Loucy (cell line): ENCODE measurements around the gene MARCHF5.

Source experiments
- H2AFZ ChIP-seq: fragments of 200-600 bp; sonication (generic); 2 replicates; pipeline ENCODE4 v1.6.0; 2016; ENCODE audit warnings: antibody characterized with exemption, mild to moderate bottlenecking, low read length, moderate library complexity
- H3F3A ChIP-seq: fragments of 200-600 bp; 2 replicates; pipeline ENCODE4 v1.6.0; 2016; ENCODE audit warnings: antibody characterized with exemption, low read depth, mild to moderate bottlenecking
- H3K27me3 ChIP-seq: fragments of 200-600 bp; sonication (generic); 2 replicates; pipeline ENCODE4 v1.6.1; 2014; ENCODE audit warnings: low read length, mild to moderate bottlenecking; ENCODE audit not compliant: insufficient read depth, poor library complexity, severe bottlenecking
- H3K36me3 ChIP-seq: fragments of 200-600 bp; sonication (generic); 2 replicates; pipeline ENCODE4 v1.6.1; 2016; ENCODE audit warnings: low read length; ENCODE audit not compliant: insufficient read depth
- H3K4me1 ChIP-seq: fragments of 200-600 bp; sonication (generic); 2 replicates; pipeline ENCODE4 v1.5.1; 2014; ENCODE audit warnings: low read length, mild to moderate bottlenecking; ENCODE audit not compliant: insufficient read depth, poor library complexity, severe bottlenecking
- H3K4me2 ChIP-seq: fragments of 200-600 bp; sonication (generic); 2 replicates; pipeline ENCODE4 v1.6.0; 2014; ENCODE audit warnings: antibody characterized with exemption, low read length, low read depth, mild to moderate bottlenecking; ENCODE audit not compliant: poor library complexity, severe bottlenecking
- H3K4me3 ChIP-seq: fragments of 200-600 bp; sonication (generic); 2 replicates; pipeline ENCODE4 v1.5.1; 2014; ENCODE audit warnings: low read length, mild to moderate bottlenecking, mixed read lengths; ENCODE audit not compliant: poor library complexity, severe bottlenecking
- H3K79me2 ChIP-seq: fragments of 200-600 bp; sonication (generic); 2 replicates; pipeline ENCODE4 v1.6.1; 2014; ENCODE audit warnings: low read length; ENCODE audit not compliant: insufficient read depth
- H3K9ac ChIP-seq: fragments of 200-600 bp; sonication (generic); 2 replicates; pipeline ENCODE4 v1.6.0; 2014; ENCODE audit warnings: mild to moderate bottlenecking, low read depth, low read length, moderate library complexity; ENCODE audit not compliant: poor library complexity, severe bottlenecking
- H3K9me2 ChIP-seq: fragments of 200-600 bp; sonication (generic); replicated peaks from 2 replicates; pipeline ENCODE4 v1.6.1; 2016; ENCODE audit warnings: low read depth, low read length, mixed read lengths
- H3K9me3 ChIP-seq: fragments of 200-600 bp; sonication (generic); 2 replicates; pipeline ENCODE4 v1.6.1; 2014; ENCODE audit warnings: mild to moderate bottlenecking, antibody characterized with exemption, low read length, low read depth; ENCODE audit not compliant: insufficient read depth
- H4K20me1 ChIP-seq: fragments of 200-600 bp; sonication (generic); 2 replicates; pipeline ENCODE4 v1.6.0; 2014; ENCODE audit warnings: antibody characterized with exemption, low read length, mild to moderate bottlenecking; ENCODE audit not compliant: insufficient read depth, poor library complexity, severe bottlenecking
- EZH2phosphoT487 ChIP-seq: fragments of 200-600 bp; IDR thresholded peaks from 2 replicates; pipeline ENCODE4 v1.6.1; 2018; ENCODE audit warnings: antibody characterized with exemption, mild to moderate bottlenecking, moderate library complexity, borderline replicate concordance
- TF ChIP-seq, protein P1 (sequence below): fragments of 200-600 bp; sonication (generic); conservative IDR thresholded peaks from 2 replicates; pipeline ENCODE4 v1.5.1; 2014; ENCODE audit warnings: mild to moderate bottlenecking, antibody characterized with exemption, low read length

Gene MARCHF5

DNA sequence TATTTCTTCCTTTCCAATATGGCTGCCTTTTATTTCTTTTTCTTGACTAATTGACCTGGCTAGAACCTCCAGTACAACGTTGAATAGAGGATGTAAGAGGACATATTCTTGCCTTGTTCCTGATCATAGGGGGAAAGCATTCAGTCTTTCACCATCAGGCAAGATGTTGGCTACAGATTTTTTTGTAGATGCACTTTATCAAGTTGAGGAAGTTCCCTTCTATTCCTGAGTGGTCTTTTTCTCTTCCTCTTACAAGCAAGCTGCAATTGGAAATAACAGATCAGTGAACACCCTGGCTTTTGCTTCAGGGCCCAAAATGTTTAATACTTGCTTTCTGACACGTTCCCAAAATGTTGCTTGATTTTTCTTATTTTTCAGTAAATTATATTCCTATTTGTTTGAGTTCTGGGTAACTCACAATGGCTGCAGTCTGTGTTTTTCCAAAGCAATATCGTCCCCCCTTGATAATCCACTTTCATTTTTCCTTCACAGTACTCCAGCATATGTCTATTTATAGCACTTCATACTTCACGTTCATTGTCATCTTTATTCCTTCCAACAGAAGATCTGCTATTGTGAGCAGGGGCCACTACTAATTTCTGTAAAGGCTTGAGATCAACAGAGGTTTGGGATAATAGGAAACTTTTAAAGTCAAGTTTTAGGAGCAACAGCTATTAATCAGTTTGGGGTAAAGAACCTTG is 11.8 kb upstream of the MARCHF5 start:
- Histone ChIP-seq H2AFZ (no peak overlapping the region), H3K27me3 (no peaks in the 10 kb centered on the region), H3K36me3 (no peaks in the 10 kb centered on the region), H3K9me3 (no peaks in the 10 kb centered on the region), H3K9me2 (no peaks in the 10 kb centered on the region), H3K9ac (no peak overlapping the region), H3K4me3 (no peak overlapping the region), H3K4me1 (no peaks in the 10 kb centered on the region), H3F3A (no peaks in the 10 kb centered on the region), H3K79me2 (peaks cover 3% of the 10 kb centered on the region; the same call in 1 of the 2 replicates), H3K4me2 (no peak overlapping the region), H4K20me1 (no peaks in the 10 kb centered on the region)
- TF ChIP-seq, protein P1, sequence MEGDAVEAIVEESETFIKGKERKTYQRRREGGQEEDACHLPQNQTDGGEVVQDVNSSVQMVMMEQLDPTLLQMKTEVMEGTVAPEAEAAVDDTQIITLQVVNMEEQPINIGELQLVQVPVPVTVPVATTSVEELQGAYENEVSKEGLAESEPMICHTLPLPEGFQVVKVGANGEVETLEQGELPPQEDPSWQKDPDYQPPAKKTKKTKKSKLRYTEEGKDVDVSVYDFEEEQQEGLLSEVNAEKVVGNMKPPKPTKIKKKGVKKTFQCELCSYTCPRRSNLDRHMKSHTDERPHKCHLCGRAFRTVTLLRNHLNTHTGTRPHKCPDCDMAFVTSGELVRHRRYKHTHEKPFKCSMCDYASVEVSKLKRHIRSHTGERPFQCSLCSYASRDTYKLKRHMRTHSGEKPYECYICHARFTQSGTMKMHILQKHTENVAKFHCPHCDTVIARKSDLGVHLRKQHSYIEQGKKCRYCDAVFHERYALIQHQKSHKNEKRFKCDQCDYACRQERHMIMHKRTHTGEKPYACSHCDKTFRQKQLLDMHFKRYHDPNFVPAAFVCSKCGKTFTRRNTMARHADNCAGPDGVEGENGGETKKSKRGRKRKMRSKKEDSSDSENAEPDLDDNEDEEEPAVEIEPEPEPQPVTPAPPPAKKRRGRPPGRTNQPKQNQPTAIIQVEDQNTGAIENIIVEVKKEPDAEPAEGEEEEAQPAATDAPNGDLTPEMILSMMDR, result no peak
- TF ChIP-seq EZH2phosphoT487, result no peak

DNA sequence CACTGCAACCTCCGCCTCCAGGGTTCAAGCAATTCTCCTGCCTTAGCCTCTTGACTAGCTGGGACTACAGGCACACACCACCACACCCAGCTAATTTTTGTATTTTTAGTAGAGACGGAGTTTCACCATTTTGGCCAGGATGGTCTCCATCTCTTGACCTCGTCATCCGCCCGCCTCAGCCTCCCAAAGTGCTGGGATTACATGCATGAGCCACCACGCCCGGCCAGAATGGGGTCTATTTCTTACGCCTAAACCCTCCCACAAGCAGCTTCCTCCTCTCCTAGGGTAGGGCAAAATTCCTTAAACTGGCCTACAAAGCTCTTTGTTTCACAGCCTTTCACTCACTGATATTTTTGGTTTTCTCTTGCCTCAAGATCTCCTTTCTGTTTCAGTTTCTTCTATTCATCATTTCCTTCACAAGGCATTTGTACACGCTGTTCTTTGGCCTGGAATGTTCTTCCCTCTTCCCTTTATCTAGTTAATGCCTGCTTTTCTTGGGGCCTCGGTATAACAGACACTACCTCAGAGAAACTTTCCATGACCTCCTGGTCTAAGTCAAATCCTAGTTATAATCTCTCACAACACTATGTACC is 6.8 kb upstream of the MARCHF5 start:
- Histone ChIP-seq H3K9me2 (no peaks in the 10 kb centered on the region), H3K4me3 (no peak overlapping the region), H3F3A (no peaks in the 10 kb centered on the region), H3K27me3 (no peaks in the 10 kb centered on the region), H4K20me1 (no peaks in the 10 kb centered on the region), H3K9ac (no peak overlapping the region), H3K36me3 (no peaks in the 10 kb centered on the region), H3K4me1 (peaks cover 9% of the 10 kb centered on the region), H3K79me2 (peaks cover 18% of the 10 kb centered on the region; the same call in 1 of the 2 replicates), H3K4me2 (no peak overlapping the region), H3K9me3 (no peaks in the 10 kb centered on the region), H2AFZ (no peak overlapping the region)
- TF ChIP-seq, protein P1, result no peak
- TF ChIP-seq EZH2phosphoT487, result no peak

DNA sequence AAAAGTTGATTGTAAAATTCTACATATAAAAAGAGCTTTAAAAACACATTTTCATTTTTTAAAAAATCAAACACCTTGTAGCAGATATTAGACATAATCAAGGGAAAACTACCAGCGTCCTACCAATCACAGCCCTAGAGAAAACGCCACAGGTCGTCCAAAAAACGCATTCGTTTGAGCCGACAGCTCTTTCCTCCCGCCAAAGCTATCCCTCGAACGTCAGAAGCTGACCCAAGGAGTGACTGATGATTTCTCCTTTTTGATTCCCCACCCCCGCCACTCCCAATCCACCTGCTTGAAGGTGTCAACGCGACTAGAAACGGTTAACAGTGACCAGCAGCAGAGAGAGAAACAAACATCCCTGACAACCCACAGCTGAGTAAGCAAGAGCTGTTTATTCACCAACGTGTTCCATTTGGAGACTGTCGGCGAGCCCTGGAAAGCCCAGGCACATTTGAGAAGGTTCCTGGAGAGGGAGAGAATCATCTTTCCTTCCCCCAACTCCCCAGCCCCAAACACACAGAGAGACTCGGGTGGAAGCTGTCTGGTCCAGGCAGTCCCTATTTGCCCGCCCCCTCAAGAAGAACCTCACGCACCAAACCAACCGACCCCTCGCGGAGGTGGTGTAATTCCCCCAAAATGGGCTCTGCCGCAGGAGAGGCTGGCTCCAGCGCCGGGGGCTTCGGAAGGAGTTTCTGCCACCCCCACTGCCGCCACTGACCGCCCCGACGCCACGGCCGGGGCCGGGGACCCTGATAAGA is 711 bp upstream of the MARCHF5 start:
- no peak for TF ChIP-seq EZH2phosphoT487
- TF ChIP-seq, protein P1, result no peak
- Histone ChIP-seq H3K79me2 (peaks cover 65% of the 10 kb centered on the region), H3K9ac (peak overlapping the region; percentile 99)

More for the DNA sequence above, 711 bp upstream of the MARCHF5 start:
- peak overlapping the region; percentile 92 for H3K4me3 ChIP-seq
- no peaks in the 10 kb centered on the region for H3K9me2 ChIP-seq
- H3K4me1 ChIP-seq, result peaks cover 42% of the 10 kb centered on the region
- peak overlapping the region; percentile 98 for H2AFZ ChIP-seq
- no peaks in the 10 kb centered on the region for H3K9me3 ChIP-seq
- peaks cover 38% of the 10 kb centered on the region for H4K20me1 ChIP-seq
- no peaks in the 10 kb centered on the region for H3K36me3 ChIP-seq
- peak overlapping the region; percentile 75 for H3K4me2 ChIP-seq
- H3K27me3 ChIP-seq, result peaks cover 5% of the 10 kb centered on the region
- H3F3A ChIP-seq, result 0 out of 2 replicates have a peak, but pooled peaks cover 3% of the 10 kb centered on the region
